ENCODE results near the gene AP5S1. TPM values are rescaled to one million over a fixed set of nuclear protein-coding genes. Genes with fewer than 3 reads are reported as not detected.

Gene AP5S1
- total RNA-seq, 1 donor from 2014 or later: 6.1 TPM

DNA sequence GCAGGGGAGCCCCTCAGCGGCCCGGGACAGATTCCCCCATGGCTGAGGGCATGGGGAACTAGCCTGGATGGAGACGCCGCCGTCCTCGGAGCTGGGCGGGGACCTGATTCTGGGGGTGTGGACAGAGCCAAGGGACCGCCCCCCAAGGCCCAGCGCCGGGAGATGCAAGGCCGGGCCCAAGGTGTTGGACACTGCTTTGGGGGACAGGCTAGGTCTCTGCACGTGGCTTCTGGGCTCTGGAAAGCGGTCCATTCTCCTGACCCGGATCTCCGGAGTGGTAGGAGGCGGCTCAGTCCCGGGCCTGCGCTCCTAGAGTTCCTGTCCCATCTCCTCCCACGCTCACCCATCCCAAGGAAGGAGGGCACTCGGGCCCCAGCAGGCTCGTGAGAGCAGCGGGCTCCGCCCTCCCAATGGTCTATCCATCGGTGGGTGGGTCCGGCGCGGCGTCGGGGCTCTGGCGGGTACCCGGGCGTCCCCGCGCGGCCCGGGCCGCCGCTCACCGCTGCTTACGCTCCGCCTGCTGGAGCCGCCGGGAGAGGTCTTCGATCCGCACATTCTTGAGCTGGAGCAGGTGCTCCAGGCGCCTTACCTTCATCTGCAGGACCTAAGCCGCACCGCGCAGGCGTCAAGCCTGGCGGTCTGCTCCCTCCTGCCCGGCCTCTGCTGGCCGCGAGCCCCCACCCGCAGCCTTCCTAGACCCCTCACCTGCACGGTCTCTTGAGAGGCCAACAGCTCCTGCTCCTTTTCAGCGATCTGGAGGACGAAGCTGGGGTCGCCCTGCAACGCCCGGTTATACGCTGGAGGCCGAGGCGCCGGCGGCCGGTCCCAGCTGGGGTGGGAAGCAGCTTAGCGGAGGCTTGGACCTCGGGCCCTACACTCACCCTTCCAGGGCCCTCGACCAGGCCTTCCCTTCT lies 42.4 kb upstream of the AP5S1 start:
- intact Hi-C loops (cut with DNase I): loop anchor here (5.0 kb wide), 1 partner anchor 101 kb away; no protein-coding TSS in a partner anchor
- DNase-seq (ENCODE audit: extremely low spot score in 2 of 2): peak in 1 of 2 donors; percentile 86

DNA sequence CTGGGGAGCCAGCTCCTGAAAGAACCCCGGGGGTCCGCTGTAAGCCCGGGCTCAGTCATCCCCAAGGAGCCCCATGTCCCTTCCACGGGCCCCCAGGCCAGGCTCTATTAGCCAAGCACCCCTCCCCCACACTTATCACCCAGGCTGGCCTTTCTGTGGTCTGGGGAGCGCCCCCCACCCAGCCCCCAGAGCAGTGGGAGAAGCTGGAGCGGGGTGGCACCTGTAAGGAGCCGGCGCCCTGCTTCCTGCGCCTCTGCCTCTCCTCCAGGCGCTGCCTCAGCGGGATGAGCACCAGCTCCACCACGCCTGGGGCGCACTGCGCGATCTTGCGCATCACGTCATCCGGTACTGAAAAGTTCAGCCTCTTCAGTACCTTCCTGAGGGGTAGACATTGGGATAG lies 41.4 kb upstream of the AP5S1 start:
- Histone ChIP-seq H3K4me3 (no peak overlapping the region), H3K27me3 (no peaks in the 10 kb centered on the region), H3K9me3 (no peaks in the 10 kb centered on the region), H3K36me3 (no peaks in the 10 kb centered on the region), H3K27ac (no peak overlapping the region), H3K4me1 (peaks cover 48% of the 10 kb centered on the region)
- TF ChIP-seq POLR2AphosphoS5 (IDR thresholded peaks at IDR 0.05; ENCODE audit: insufficient read depth in 1 of 2, low read depth in 1 of 2) (no peak), POLR2A (IDR thresholded peaks at IDR 0.05) (no peak)
- TF ChIP-seq, protein P1, sequence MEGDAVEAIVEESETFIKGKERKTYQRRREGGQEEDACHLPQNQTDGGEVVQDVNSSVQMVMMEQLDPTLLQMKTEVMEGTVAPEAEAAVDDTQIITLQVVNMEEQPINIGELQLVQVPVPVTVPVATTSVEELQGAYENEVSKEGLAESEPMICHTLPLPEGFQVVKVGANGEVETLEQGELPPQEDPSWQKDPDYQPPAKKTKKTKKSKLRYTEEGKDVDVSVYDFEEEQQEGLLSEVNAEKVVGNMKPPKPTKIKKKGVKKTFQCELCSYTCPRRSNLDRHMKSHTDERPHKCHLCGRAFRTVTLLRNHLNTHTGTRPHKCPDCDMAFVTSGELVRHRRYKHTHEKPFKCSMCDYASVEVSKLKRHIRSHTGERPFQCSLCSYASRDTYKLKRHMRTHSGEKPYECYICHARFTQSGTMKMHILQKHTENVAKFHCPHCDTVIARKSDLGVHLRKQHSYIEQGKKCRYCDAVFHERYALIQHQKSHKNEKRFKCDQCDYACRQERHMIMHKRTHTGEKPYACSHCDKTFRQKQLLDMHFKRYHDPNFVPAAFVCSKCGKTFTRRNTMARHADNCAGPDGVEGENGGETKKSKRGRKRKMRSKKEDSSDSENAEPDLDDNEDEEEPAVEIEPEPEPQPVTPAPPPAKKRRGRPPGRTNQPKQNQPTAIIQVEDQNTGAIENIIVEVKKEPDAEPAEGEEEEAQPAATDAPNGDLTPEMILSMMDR (IDR thresholded peaks at IDR 0.05): no peak
- intact Hi-C loops (cut with DNase I): loop anchor here (5.0 kb wide), 1 partner anchor 102 kb away; no protein-coding TSS in a partner anchor
- DNase-seq (ENCODE audit: extremely low spot score in 2 of 2): no peak

More for the DNA sequence above, 42.4 kb upstream of the AP5S1 start:
- H3K27ac ChIP-seq: peak overlapping the region; percentile 17
- no peaks in the 10 kb centered on the region for H3K9me3 ChIP-seq
- peak overlapping the region; percentile 51 to 61 for H3K4me3 ChIP-seq
- no peaks in the 10 kb centered on the region for H3K36me3 ChIP-seq
- H3K27me3 ChIP-seq: no peaks in the 10 kb centered on the region
- peak in 1 of 2 donors; percentile 50 for TF ChIP-seq POLR2AphosphoS5 (IDR thresholded peaks at IDR 0.05; ENCODE audit: insufficient read depth in 1 of 2, low read depth in 1 of 2)
- TF ChIP-seq POLR2A (IDR thresholded peaks at IDR 0.05): no peak
- peaks cover 38% of the 10 kb centered on the region for H3K4me1 ChIP-seq

DNA sequence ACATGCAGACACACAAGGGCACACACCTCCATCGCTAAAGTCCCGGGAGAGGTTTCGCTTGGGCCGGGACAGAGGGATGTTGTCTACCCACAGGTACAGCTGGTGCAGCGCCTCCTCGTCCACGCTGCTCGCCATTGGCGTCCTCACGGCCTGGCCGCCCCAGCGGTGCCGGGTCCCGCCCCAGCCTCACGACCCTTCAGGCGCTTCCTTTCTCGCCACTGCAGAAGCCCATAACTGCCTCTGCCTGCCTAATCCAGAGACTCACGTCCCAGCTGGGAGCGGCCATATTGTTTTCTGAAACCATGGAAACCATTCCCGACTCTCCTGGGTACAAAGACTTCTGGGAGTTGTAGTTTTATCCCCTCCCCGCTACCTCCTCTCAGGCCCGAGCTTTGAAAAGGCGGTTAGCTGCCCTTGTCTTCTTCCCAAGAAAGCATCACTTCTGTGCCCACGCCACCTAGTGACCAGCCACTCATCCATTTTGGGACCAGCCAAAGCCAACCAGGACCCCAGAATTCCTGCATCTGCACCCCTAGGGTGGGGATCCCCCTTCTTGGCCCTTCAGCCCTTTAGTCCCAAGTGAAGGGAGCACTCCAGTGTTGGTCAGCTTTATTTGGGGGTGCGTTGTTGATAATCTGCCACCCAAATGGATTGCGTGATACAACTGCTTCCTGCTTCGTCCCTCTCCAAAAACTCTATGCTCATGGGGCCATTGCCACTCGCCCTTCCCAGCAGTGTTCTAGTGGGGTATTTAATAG lies 39.0 kb upstream of the AP5S1 start, which contains the start of gene SPEF1:
Gene SPEF1, minus strand, starts transcription at position 296 of the 758 bp plus-strand sequence. Its CDS starts 161 bp downstream, at position 135.
- intact Hi-C loops (cut with DNase I): no loop called here
- DNase-seq (ENCODE audit: extremely low spot score in 2 of 2): peak in 1 of 2 donors; percentile 91
- H3K27me3 ChIP-seq: no peaks in the 10 kb centered on the region

DNA sequence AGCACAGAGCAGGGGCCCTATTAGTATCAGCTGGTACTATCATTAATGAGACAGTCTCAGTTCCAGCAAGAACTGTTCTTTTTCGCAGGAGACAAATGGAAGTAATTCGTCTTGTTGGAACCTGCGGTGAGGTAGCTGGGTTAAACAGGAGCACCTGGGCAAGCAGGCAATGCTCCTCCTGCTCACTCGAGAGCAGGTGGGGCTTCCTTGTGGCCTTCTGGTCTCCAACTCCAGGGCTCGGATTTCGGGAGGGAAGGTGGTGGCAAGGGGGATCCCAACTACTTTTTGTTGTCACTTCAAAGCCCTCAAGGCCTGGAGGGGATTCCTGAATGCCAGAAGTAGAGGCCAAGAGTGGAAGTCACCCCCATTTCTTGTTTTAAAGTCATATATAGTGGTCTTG lies 37.8 kb upstream of the AP5S1 start:
- intact Hi-C loops (cut with DNase I): no loop called here
- Histone ChIP-seq H3K4me1 (peaks cover 69% of the 10 kb centered on the region), H3K27ac (no peak overlapping the region), H3K27me3 (no peaks in the 10 kb centered on the region), H3K9me3 (no peaks in the 10 kb centered on the region), H3K4me3 (no peak overlapping the region), H3K36me3 (peaks cover 0 to 6% of the 10 kb centered on the region in 2 donors)
- TF ChIP-seq POLR2AphosphoS5 (IDR thresholded peaks at IDR 0.05; ENCODE audit: insufficient read depth in 1 of 2, low read depth in 1 of 2): no peak
- no peak for DNase-seq (ENCODE audit: extremely low spot score in 2 of 2)

More for the DNA sequence above, 39.0 kb upstream of the AP5S1 start, which contains the start of gene SPEF1:
- Histone ChIP-seq H3K27ac (peak within 1 kb of the TSS; percentile 64), H3K9me3 (no peaks in the 10 kb centered on the region), H3K4me3 (peak within 1 kb of the TSS in 1 of 2 donors; percentile 39), H3K36me3 (peaks cover 0 to 6% of the 10 kb centered on the region in 2 donors), H3K4me1 (peaks cover 67% of the 10 kb centered on the region)
- TF ChIP-seq, protein P1 (IDR thresholded peaks at IDR 0.05): peak in 1 of 3 experiments; percentile 46
- TF ChIP-seq POLR2A (IDR thresholded peaks at IDR 0.05) (no peak), POLR2AphosphoS5 (IDR thresholded peaks at IDR 0.05; ENCODE audit: insufficient read depth in 1 of 2, low read depth in 1 of 2) (peak in 1 of 2 donors; percentile 80)

DNA sequence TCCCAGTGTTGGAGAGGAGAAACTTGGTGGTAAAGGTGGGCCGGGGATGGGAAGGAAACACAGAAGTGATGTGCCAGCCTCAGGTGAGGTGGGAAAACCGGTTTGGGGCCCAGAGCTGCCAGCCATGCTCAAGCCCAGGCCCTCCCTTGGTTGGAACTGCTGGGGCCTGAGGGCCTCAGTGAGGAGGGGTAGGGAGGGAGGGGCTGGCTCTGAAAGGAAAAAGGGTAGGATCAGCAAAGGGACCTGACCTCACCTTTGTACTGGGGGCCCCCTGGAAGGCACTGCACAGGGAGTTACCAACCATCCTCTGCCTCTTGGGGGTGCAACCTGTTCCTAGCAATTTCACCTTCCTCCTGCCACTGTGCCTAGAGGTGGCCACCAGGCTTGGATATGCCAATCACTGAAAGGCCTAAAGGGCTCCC lies 37.3 kb upstream of the AP5S1 start:
- DNase-seq (ENCODE audit: extremely low spot score in 2 of 2): peak in 1 of 2 donors; percentile 82
- H3K27ac ChIP-seq: peak overlapping the region; percentile 80
- H3K9me3 ChIP-seq: no peaks in the 10 kb centered on the region
- H3K27me3 ChIP-seq: no peaks in the 10 kb centered on the region
- peaks cover 69% of the 10 kb centered on the region for H3K4me1 ChIP-seq
- intact Hi-C loops (cut with DNase I): no loop called here
- H3K36me3 ChIP-seq: peaks cover 0 to 6% of the 10 kb centered on the region in 2 donors
- no peak overlapping the region for H3K4me3 ChIP-seq
- TF ChIP-seq POLR2AphosphoS5 (IDR thresholded peaks at IDR 0.05; ENCODE audit: insufficient read depth in 1 of 2, low read depth in 1 of 2) (no peak), POLR2A (IDR thresholded peaks at IDR 0.05) (no peak)
- TF ChIP-seq, protein P1 (IDR thresholded peaks at IDR 0.05): no peak

Data from vagina (tissue), 2 donors.